GM21360 (cell line): ENCODE data around the gene RBM6.

ENCODE experiments used
- ATAC-seq: cut with Tn5 transposase; IDR thresholded peaks from one replicate; pipeline ENCODE4 v1.9.1; 2021; ENCODE audit warnings: mild to moderate bottlenecking, moderate library complexity; ENCODE audit not compliant: unreplicated experiment

RBM6 gene

DNA sequence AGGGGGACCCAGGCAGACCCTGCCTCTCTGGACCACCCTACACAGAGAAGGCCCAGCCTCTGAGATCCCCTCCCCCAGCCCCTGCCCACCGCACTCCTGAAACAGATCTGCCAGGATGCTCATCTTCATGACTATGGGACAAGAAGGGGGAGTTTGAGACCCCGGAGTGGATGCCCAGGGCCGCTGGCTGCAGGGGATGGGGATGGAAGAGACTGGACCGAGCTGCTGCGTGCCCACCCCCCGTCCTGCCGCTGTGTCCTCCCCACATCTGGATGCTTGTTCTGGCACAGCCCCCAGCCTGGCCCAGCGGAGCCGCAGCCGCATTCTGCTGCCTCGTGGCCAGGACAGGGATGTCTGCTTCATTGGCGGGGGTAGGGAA, 184.8 kb downstream of the RBM6 start:
- no peak for ATAC-seq

DNA sequence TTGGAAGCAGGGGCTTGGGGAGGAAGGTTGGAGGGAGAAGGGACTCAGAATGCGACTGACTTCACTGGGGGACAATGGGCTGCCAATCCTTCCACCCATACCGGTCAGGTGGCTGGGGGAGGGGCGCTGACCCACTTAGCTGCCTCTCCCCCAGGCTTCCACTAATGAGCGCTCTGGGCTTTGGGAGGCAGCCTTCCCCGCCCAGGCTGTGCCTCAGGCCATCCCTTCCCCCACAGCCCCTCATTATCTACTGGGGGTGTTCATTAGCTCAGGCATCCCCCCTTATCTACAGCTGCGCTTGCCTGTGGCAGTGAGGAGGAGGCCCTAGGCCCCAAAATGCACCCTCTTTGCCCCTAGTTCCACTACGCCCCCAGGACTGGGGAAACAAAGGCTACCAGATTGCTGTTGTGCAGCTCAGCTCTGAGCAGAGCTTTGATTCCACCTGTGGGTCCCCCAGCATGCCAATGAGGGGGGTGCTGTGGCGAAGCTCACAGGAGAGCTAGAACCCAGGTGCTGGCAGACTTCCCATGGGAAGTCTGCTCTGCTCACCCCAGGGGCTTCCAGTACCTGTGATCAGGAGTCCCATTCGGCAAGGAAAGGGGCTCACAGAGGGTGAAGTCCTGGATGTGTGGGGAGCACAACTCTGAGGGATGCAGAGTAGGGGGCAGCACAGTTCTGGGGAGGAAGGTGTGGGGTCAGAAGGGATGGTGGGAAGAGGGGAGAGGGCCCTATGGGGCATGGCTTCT, 185.8 kb downstream of the RBM6 start:
- ATAC-seq: no peak

DNA sequence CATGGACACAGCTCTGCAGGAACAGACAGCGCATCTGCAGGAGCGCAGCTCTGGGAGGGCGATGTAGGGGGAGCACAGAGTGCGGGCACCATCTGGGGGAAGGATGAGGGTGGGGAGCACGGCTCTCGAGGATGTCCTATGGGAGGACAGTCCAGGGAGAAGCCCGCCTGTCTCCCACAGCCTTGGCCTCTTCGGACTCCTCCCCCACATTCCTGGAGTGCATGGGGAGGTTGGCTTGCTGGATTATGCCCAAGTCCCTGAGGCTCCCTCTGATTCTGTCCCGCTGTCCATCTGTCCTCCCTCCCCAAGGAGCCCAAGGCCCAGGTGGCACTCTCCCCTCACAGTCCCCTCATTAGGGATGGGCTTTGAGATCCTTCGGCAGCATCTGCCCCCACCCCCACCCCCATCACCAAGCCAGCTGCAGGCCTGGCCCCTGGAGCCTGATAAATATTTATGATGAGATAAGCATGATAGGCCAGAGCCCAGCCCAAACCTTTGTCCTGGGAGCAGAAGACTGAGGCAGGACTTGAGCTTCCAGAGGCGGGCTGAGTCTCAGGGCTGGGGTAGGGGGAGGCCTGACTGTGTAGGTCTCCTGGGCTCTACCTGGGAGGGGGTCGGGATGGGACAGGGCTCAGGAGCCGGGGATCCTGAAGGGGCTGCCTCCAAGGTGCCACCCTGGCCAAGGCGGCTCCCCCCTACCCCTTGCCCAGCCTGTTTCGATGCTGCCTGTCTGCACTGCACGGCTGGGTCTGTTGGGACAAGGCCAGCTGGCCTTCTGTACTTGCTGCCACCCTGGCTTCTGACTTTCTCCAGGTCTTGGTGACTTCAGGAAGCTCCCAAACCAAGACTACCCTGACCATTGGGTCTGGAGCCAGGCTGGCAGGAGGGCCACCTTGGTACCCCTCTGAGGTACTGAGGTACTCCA, 186.6 kb downstream of the RBM6 start:
- ATAC-seq: no peak
